NCI-H748 (cell line): ENCODE data around the gene KLHL10.
A peak's percentile ranks its signal among the peaks of the same experiment; 100 is the strongest.

Experiments
- DNase-seq: peaks from one replicate; lab custom pipeline; 2025; ENCODE audit not compliant: unreplicated experiment; lab: John Stamatoyannopoulos, UW

Gene KLHL10

DNA sequence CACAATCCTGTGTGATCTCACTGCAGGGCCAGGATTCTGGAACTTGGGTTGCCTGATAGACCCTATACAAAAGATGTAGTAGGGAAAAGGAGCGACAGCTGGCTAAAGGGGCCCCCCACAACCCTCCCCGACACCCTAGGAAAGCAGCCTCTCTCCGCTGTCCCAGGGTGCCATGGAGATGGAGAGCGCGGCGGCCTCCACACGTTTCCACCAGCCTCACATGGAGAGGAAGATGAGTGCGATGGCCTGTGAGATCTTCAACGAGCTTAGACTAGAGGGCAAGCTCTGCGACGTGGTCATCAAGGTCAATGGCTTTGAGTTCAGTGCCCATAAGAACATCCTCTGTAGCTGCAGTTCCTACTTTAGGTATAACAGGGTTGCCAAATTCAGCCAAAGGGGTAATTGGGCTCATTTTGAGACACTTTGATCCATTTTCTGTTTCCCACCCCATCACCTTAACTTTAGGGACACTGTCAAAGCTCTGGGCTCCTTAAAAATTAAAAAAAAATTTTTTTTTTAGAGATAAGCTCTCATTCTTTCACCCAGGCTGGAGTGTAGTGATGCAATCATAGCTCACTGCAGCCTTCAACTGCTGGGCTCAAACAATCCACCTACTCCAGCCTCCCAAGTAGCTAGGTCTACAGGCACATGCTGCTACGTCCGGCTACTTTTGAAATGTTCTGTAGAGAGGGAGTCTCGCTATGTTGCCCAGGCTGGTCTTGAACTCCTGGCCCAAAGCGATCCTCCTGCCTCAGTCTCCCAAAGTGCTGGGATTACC is at the start of gene KLHL10:
Gene KLHL10 (plus strand): TSS at position 65 of the 778 bp plus-strand sequence. CDS start 108 bp downstream, at position 173.
- no peak for DNase-seq

- DNase-seq = no peak
Measured at GRCh38 chr17:41792845-41793783, 44.5 kb upstream of the KLHL10 start.

- no peak for DNase-seq
Measured at GRCh38 chr17:41793784-41794539, 43.7 kb upstream of the KLHL10 start.

DNA sequence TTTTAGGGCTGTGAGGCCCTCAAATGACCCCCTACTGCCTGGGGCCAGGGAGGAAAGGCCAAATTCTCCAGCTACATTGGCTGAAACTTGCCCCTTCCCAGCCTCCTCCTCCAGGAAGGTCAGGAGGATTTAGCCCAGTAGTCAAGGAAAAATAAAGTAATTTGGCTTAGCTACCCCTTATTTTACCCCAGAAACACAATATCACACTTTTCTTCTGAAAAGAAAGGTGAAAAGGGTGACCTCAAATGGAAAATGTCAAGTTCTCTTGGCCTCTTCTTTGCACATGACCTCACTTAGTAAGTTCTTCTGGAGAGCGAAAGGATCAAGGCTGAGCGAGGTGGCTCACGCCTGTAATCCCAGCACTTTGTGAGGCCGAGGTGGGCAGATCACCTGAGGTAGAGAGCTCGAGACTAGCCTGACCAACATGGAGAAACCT is 43.1 kb upstream of the KLHL10 start:
- DNase-seq = no peak

DNA sequence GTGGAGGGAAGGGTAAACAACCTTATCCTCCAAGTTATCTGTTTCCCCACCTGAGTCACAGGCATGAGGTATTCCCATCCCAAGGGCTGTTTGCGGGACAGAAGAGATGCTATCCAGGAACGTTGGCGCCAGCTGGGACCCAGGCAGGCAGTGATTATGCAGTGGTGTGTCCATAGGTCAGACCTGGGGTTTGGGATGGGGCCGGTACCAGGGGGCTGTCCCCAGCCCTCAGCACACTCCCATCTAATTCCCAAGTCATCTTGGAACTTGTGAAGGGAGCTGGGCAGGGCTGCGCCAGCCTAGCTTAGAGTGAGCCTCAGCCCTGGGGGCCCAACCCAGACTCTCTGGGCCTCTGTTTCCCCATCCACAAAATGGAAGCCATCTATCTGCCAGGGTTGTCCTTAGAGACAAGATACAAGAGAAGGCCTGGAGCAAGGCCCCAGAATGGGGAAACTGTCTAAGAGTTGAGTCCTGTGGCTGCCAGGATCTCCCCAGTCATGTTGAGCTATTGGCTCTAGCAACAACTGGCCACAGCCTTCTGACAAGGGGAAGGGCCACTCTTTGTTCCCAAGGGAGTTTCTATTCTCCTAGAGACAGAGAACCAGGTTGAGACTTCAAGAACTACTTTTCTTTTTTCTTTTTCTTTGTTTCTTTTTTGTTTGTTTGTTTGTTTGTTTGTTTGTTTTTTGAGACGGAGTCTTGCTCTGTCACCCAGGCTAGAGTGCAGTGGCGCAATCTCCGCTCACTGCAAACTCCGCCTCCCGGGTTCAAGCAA is 41.3 kb upstream of the KLHL10 start:
- DNase-seq = no peak

- no peak for DNase-seq
Measured at GRCh38 chr17:41797377-41797776, 40.2 kb upstream of the KLHL10 start.

GRCh38 chr17:41799366-41799765 is 38.3 kb upstream of the KLHL10 start:
- DNase-seq = no peak

GRCh38 chr17:41800601-41801373 is 36.8 kb upstream of the KLHL10 start:
- DNase-seq = peak; percentile 93

- DNase-seq = peak; percentile 82
Measured at GRCh38 chr17:41801374-41802271, 36.0 kb upstream of the KLHL10 start.

DNA sequence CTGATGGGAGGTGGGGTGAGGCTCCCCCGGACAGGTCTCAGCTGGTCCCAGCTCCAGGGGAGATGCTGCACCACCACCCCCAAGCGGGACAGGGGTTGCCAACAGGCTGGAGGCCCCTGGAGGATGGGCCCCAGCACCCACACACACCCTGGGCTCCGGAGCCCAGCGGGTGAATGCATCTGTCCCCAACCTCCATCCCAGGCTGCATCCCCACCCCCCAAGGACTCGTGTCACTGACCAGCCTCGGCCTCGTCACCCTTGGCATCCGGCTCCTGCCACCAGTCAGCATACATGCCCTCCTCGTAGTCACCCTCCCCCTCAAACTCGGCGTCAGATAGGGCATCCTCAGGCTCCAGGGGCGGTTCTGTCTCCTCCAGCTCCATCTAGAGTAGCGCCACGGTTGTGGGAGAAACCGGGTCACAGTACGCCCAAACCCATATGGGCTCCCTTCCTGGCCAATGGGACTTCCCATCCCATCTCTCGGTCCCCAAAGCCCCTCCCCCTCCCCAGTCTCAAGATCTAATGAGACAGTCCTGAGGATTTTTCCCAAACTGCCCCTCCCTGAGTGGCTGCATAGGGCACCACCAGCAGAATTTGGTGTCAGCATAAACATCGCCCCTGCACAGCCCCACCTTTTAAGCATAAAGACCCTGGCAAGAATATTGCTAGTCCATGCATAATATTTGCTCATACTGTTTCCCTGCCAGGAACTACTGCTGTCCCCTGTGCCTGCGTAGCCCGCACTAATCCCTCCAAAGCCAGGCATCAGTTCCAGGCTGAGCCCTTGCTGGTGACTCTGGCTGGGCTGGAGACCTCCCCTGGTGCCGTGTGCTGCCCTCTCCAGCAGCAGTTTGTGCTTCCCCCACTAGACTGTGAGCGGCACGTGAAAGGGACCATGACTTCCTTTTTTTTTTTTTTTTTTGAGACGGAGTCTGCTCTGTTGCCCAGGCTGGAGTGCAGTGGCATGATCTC is 34.3 kb upstream of the KLHL10 start:
- no peak for DNase-seq

- DNase-seq = no peak
Measured at GRCh38 chr17:41806685-41807445, 30.8 kb upstream of the KLHL10 start.

- DNase-seq = peak; percentile 54
Measured at GRCh38 chr17:41810659-41811548, 26.7 kb upstream of the KLHL10 start.

DNA sequence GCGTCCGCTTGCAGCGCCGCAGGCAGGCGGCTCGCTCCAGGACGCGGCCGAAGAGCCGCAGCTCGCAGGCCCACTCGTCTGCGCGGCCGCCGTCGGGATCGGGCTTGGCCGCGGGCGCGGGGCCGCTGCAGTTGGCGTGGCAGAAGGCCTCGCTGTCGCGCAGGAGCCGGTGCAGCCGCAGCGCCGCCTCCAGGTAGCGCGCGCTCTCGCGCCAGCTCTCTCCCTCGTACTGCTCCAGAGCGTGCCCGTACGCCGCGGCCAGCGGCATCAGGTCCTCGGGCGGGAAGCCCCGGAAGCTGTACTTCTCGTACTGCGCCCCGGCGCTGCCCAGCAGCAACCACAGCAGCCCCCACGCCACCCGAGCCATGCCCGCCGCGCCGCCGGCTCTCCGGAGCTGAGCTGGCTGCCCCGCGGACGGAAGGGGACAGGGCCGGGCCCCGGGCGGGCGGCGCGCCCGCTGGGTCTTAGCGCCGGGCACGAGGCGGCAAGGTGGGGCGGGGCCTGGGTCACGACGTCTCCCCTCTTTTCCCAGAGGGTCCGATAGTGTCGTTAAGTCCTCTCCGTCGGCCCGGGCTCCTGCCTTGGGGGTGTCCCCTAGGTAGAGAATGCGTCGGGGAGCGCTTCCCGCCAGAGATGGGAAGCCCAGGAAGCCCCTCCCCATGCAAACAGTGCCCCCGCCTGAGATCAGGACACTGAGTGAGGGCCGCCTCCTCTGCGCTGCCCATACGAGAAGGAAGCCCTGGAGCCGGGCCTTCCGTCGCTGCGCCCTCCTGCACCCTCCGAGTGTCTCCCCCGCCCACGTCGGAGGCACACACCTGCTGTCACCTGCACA is 25.9 kb upstream of the KLHL10 start, which contains the start of gene P3H4:
Gene P3H4 (minus strand): TSS at position 401 of the 832 bp plus-strand sequence. CDS start 34 bp downstream, at position 367.
- DNase-seq = peak; percentile 84

- DNase-seq = peak; percentile 79
Measured at GRCh38 chr17:41812381-41813151, 25.1 kb upstream of the KLHL10 start, which contains the start of gene FKBP10. FKBP10 (plus strand) TSS chr17:41813004; CDS start chr17:41813035, 31 bp downstream.
